GM12874 (cell line): ENCODE data around the gene NSRP1.

Experiments
- CTCF ChIP-seq: IDR thresholded peaks from 2 replicates; pipeline ENCODE4 v1.5.1; 2011; ENCODE audit warnings: low read depth, mild to moderate bottlenecking, control low read depth, low read length, moderate library complexity; ENCODE audit not compliant: insufficient read depth

Gene NSRP1

GRCh38 chr17:30224419-30224960, 107.9 kb downstream of the NSRP1 start:
- no peak for TF ChIP-seq CTCF

- TF ChIP-seq CTCF, result no peak
These were observed 108.5 kb downstream of the NSRP1 start for GRCh38 chr17:30225112-30225511.

DNA sequence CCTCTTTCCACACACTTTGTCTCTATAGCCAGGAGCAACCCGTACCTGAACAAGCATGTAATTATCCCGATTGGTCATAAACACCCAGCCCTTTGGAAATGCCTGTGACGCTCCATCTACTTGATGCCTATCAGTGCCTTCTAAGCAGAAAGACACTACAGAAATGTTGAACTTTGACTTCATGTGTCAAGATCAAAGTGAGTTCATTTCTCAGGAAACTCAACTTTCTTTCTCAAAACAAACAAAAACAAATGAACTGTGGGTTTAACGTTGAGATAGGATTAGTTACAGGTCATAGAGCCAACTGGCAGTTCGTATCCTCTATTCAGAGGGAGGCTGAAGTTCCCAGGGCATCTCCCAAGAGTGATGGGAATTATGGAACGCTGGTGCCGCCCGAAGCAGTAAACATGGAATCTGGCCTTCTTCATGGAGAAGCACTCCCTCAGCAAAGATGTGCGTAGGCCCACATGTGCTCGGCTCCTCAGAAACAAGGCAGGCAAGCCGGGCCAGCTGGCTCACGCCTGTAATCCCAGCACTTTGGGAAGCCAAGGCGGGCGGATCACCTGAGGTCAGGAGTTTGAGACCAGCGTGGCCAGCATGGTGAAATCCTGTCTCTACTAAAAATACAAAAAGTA, 109.4 kb downstream of the NSRP1 start:
- no peak for TF ChIP-seq CTCF

- no peak for TF ChIP-seq CTCF
These were observed 110.3 kb downstream of the NSRP1 start for GRCh38 chr17:30226878-30227277.

DNA sequence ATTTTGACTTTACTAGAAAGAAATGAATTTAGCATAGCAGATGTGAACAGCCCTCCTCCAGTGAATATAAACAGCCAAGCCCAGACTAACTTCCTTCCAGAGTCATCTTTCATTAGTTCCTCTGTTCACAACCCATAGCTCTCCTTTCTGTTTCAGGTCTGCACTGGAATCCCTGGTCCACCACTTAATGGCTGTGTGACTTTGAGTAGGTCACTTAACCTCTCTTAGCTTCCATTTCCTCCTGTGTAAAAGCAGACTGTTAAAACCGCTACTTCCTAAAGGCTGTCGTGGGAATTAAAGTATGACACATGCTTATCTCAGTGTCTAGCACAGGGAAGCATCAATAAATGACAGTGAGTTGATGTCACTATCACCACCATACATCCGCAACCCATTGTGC, 111.4 kb downstream of the NSRP1 start:
- no peak for TF ChIP-seq CTCF

- TF ChIP-seq CTCF, result no peak
These were observed 112.4 kb downstream of the NSRP1 start for GRCh38 chr17:30229012-30229411.

DNA sequence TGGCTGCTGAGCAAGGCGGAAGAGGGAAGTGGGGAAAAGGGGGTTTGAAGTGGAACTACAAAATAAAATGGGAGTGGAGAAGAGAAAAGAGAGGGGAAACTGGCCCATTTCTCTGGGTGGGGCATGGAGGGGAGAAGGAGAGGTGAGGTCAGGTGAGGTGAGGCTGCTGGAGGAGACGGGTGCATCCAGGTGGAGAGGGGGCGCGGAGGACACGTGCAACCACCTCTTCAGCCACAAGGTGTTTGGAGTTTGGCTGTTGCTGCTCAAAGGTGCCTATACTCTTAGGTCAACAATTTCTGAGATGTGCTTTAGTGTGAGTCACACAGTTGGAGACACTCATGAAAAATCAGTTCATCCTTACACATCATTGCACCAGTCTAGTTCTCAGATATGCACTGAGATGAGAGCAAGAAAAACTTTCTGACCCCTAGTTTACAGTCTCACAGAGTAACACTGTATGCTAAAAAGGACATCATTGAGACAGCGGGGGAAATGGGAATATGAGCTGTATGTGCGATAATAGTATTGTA, 114.0 kb downstream of the NSRP1 start:
- TF ChIP-seq CTCF, result no peak
